CD4-positive, alpha-beta T cell treated with Interleukin-4 for 1 hour (primary cell): ENCODE measurements around the gene TEX11.
"Not testable (repeated sequence)": the region's sequence is repeated elsewhere in the genome, so short reads cannot be mapped to it uniquely, and the experiment has no call there.

ENCODE experiments used
- DNase-seq, 2 donors: peaks; one replicate each; pipeline ENCODE4 v3.0.0-alpha.2; 2020 to 2022

Gene TEX11

DNA sequence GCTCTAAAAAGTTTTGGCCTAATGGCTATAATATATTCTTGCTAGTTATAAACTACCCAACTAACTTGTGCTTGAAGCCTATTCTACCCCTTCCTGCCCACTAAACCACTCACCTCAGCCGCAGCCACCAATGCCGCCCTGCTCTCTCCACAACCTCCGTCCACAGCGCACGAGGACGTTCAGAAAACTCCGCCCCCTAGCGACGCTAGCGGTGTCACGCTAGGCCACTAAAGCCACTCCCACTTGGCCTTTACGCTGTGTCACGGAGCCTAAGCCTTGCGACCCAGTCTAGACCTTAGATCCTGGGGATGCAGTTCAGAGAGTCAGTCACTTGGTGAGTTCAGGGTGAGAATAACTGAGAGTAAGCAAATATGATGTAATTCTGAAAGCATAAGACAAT lies at the start of gene TEX11:
TEX11 (minus strand) TSS at position 171 of the 400 bp plus-strand sequence. CDS start 922 bp downstream, outside the sequence.
- DNase-seq: no peak

DNA sequence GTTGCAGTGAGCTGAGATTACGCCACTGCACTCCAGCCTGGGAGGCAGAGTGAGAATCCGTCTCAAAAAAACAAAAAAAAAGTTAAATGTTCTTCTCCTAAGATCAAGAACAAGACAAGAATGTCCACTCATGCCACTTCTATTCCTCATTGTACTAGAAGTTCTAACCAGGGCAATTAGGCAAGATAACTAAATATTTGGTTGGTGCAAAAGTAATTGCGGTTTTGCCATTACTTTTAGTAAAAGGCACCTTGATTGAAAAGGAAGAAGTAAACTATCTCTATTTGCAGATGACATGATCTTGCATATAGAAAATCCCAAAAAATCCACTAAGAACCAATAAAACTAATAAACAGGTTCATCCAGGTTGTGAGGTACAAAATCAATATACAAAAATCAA lies 46.4 kb upstream of the TEX11 start:
- DNase-seq: no peak

DNA sequence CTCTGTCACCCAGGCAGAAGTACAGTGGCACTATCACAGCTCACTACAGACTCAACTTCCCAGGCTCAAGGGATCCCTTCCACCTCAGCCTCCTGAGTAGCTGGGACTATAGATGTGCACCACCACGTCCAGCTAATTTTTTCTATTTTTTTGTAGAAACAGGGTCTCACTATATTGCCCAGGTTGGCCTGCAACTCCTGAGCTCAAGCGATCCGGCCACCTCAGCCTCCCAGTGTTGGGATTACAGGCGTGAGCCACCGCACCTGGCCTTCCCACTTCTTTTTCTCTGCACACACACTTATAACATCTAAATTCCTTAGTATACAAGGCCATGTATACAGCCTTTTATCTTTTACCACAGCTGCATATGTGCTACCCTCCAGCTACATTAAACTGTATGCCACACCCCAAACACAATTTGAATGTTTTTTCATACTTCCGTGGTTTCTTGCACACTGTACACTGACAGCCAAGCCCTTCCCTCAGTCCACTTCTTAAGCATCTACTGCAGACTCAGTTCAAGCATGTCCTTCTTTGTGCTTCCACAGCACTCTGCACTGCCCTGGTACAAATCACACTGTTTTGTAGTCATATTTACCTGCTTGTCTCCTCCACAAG lies 15.9 kb upstream of the TEX11 start:
- no peak for DNase-seq

DNA sequence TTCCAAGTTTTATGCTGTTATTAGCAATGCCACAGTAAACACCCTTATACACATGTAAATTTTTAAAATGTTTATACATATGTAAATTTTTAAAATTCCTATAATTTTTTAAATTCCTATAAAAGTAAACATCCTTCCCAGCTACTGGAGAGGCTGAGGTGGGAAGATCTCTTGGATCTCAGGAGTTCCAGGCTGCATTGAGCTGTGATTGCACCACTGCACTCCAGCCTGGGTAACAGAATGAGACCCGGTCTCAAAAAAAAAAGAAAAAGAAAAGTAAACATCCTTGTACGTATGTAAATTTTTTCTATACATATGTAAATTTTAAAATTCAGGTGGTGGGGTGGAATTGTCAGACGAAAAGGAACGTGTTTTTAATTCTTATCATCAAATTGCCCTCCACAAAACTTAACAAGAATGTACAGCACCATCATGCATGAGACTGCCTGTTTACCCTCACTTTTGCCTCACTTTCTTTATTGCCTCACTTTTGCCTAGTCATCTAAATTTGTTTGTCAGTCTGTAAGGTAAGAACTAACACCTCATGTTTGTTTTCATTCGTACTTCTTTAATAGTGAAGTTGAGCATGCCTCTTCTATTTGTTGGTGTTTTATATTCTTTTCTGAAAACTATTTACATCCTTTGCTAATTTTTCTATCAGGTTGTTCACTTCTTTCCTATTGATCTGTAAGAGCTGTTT lies 14.4 kb upstream of the TEX11 start:
- no peak for DNase-seq

DNA sequence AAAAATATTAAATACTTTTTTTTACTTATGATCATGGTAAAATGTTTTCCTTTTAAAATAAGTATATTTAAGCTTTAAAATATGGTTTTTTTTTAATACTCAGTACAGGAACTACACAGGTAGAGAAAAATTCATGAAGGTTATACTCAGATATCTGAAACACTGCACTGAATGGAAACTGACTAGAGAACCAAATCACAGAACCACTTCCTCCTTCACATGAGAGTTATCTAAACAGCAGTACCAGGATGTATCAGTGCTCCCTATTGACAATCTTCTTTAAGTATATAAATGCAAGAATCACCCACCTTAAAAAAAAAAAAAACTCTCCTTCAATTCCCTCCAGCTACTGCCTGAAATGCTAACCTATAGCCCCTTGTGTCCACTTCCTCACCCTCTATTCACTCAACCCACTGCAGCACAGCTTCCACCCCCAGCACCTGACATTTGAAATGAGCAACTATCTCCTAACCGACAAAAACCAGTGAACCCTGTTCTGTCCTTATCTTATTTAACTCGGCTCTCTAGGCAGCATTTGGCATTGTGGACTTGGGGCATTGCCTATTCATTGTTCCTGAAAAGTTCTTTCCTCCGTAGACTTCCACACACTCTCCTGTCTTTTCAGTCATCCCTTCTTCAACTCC lies 13.3 kb upstream of the TEX11 start:
- no peak for DNase-seq

DNA sequence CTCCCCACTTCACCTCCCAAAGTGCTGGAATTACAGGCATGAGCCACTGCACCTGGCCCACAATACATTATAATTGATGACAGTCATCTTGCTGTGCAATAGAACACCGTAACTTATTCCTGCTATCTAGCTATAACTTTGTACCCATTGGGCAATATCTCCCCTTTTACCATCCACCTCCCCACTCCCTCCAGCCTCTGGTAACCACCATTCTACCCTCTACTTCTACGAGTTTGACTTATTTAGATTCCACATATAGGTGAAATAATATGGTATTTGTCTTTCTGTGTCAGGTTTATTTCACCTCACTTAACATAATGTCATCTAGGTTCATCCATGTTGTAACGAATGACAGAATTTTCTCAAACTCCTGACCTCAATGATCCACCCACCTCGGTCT lies 8.2 kb upstream of the TEX11 start:
- DNase-seq: no peak

DNA sequence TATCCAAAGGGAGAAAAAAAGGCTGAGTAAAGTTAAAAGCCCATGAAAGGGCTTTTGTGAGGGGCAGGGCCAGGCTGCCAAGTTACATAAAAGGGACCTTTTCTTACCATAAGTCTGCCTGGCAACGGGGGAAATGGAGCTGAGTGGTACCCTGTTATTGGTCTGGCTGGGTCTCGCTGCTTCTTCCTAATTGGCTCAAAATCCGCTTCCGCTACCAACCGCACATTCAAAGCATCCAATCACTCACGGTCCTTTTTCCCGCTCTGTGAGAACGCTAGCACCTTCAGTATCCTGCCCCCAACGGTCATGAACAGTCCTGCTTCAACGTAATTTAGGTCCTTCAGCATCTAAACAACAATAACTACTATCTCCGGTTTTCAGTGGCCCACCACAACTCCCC lies 611 bp downstream of the TEX11 start:
- no peak for DNase-seq

DNA sequence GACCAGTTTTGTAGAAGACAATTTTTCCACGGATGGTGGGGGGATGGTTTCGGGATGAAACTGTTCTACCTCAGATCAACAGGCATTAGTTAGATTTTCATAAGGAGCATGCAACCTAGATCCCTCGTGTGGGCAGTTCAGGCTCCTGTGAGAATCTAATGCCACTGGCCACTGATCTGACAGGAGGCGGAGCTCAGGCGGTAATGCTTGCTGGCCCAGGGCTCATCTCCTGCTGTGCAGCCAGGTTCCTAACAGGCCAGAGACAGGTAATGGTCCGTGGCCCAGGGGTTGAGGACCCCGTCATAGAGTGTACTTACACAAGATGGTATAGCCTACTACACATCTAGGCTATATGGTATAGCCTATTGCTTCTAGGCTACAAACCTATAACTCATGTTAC lies 7.0 kb downstream of the TEX11 start:
- no peak for DNase-seq

DNA sequence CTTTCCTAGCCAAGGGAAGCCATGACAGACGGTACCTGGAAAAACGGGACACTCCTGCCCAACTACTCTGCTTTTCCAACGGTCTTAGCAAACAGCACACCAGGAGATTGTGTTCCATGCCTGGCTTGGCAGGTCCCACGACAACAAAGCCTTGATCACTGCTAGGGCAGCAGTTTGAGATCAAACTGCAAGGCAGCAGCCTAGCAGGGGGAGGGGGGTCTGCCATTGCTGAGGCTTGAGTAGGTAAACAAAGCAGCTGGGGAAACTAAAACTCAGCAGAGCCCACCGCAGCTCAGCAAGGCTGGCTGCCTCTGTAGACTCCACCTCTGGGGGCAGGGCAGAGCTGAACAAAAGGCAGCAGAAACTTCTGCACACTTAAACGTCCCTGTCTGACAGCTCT lies 18.1 kb downstream of the TEX11 start:
- DNase-seq: not testable (repeated sequence)

DNA sequence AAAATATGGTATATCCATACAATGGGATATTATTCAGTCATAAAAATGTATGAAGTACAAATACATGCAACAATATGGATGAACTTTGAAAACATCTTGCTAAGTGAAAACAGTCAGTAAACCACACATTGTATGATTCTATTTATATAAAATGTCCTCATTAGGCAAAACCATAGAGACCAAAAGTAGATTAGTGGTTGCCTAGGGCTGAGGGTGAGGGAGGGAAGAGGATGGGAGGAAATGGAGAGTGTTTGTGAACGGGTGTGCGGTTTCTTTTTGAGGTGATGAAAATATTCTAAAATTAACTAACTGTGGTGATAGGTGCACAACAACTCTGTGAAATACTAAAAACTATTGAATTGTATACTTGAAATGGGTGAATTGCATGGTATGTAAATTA lies 29.6 kb downstream of the TEX11 start:
- no peak for DNase-seq

DNA sequence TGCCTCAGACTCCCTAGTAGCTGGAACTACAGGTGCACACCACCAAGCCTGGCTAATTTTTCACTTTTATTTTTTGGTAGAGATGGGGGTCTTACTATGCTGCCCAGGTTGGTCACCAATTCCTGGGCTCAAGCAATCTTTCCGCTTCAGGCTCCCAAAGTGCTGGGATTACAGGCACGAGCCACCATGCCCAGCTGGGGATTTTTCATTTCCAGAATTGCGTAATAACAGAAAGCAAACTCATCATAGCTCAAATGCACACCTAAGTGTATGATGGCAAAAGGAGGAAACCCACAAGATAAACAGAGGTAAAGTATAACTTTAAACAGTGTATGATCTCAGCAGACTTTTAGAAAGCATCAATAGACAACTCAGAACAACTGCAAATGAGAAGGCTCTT lies 56.2 kb downstream of the TEX11 start:
- DNase-seq: no peak

DNA sequence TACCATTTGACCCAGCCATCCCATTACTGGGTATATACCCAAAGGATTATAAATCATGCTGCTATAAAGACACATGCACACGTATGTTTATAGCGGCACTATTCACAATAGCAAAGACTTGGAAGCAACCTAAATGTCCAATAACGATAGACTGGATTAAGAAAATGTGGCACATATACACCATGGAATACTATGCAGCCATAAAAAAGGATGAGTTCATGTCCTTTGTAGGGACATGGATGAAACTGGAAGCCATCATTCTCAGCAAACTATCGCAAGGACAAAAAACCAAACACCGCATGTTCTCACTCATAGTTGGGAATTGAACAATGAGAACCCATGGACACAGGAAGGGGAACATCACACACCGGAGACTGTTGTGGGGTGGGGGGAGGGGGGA lies 64.4 kb downstream of the TEX11 start:
- not testable (repeated sequence) for DNase-seq

DNA sequence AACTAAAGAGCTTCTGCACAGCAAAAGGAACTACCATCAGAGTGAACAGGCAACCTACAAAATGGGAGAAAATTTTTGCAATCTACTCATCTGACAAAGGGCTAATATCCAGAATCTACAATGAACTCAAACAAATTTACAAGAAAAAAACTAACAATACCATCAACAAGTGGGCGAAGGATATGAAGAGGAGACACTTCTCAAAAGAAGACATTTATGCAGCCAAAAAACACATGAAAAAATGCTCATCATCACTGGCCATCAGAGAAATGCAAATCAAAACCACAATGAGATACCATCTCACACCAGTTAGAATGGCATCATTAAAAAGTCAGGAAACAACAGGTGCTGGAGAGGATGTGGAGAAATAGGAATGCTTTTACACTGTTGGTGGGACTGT lies 64.9 kb downstream of the TEX11 start:
- not testable (repeated sequence) for DNase-seq

DNA sequence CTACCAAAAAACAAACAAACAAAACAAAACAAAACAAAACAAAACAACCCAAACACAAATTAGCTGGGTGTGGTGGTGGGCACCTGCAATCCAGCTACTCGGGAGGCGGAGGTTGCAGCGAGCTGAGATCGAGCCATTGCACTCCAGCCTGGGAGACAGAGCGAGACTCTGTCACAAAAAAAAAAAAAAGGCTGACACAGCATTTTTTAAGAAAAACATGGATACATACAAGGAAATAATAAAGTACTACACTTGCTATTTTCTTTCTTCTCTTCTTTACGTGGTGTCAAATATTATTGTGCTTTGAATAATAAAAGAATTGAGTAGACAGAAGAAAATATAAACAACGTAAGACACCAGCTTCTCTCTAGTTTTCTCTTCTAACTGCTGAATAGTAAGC lies 73.9 kb downstream of the TEX11 start:
- no peak for DNase-seq

DNA sequence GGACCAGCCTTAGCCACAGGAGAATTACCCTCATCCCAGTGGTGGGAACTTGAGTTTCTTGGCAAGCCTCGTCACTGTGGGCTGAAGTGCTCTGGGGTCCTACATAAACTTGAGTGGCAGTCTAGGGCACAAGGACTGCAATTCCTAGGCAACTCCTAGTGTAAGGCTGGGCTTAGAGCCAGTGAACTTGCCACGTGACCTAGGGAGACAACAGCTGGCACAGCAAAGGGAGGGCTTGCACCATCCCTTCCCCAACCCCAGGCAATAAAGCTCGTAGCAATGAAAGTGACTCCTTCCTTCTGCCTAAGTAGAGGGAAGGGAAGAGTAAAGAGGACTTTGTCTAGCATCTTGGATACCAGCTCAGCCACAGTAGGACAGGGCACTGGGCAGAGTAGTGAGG lies 81.8 kb downstream of the TEX11 start:
- DNase-seq: no peak

DNA sequence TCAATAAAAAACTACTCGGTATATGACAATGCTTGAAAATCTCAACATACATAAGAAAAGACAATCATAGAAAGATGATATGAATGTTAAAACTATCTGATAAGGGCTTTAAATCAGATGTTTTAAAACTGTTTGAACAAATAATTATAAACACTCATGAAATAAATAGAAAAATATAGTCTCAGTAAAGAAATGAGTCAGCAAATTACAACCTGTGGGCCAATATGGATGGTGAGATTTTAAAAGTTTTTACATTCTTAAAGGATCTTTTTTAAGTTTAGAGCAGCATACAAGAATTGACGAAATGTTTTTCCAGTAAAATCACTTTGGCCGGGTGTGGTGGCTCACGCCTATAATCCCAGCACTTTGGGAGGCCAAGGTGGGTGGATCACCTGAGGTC lies 83.1 kb downstream of the TEX11 start:
- no peak for DNase-seq

DNA sequence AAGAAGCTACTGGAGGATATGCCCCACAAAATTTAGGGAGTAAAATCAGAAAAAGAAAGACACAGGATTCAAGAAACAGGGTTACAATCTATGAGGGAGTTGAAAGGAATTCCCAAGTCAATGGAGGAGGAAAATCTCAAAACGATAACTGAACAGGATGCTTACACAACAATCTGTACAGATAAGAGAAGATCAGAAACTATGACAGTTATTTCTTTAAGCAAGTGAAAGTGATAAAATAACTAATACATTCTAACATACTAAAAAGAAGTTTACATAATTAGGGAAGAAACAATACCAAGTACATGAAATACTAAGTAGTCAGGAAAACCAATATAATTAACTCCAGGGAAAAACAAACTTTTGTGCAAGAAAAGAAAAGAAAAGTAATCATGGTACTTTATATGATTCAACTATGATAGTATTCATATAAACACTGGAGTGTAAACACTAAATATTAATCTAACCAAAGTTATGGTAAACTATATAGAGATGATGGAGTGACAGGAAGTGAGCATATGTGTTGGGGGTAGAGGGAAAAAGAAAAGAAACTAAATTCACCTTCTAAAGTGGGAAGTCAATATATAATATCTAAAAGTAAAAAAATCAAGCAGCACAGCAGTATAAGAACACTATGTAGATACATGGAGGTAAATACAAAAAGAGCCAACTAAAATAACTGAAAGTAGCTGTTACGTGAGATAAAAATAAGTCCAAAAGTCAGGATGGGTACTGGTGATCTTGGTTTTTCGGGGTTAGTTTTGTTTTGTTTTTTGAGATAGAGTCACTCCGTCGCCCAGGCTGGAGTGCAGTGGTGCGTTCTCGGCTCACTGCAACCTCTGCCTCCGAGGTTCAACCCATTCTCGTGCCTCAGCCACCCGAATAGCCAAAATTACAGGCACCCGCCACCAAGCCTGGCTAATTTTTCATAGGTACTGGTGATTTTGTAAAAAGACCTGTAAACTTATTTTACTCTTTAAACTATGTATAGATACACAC lies 99.3 kb downstream of the TEX11 start:
- no peak for DNase-seq

DNA sequence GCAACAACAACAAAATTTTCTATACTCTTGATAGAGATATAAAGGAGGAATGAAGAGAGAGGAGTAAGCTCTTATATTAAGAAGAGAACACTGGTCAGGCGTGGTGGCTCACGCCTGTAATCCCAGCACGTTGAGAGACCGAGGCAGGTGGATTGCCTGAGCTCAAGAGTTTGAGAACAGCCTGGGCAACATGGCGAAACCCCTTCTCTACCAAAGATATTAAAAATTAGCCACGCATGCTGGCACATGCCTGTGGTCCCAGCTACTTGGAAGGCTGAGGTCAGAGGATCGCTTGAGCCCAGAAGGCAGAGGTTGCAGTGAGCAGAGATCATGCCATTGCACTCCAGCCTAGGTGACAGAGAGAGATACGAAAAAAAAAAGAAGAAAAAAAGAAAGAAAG lies 102.4 kb downstream of the TEX11 start:
- no peak for DNase-seq

DNA sequence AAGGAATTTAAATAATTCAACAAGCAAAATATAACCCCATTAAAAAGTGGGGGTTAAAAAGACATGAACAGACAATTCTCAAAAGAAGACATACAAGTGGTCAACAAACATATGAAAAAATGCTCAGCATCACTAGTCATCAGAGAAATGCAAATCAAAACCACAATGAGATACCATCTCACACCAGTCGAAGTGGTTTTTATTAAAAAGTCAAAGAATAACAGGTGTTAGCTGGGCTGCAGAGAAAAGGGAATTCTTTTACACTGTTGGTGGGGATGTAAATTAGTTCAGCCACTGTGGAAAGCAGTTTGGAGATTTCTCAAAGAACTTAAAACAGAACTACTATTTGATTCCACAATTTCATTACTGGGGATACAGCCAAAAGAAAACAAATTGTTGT lies 111.8 kb downstream of the TEX11 start:
- not testable (repeated sequence) for DNase-seq

DNA sequence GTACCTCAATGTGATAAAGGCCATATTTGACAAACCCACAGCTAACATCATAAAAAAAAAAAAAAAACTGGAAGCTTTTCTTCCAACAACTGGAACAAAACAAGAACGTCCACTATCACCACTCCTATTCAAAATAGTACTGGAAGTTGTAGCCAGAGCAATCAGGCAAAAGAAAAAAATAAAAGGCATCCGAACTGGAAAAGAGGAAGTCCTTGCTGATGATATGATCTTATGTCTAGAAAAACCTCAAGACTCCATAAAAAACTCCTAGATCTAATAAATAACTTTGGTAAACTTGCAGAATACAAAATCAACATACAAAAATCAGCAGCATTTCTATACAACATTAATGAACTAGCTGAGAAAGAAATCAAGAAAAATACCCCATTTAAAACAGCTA lies 134.3 kb downstream of the TEX11 start:
- no peak for DNase-seq

DNA sequence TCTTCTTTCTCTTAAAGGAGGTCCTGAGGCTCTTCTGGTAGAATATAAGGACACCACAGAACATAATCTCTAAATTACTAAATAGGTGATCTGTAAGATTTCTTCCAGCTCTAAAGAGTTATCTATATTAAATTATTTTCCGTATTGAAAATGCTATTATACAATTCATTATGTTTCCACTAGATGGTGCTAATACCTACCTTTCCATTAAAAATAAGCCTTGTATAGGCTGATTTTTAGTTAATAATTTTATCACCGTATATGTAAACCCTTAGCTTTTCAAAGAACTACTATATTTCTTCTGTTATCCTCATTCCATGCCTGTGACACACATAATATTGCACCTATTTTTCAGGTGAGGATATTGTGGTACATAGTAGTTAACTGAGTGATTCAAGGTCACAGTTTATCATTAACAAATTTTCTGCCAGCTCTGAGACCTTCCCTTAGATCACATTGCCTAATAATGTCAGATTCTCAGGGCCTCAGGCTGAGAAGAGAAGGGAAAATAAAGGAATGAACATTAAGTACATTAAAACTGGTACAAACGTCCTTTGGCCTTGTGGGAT lies 138.8 kb downstream of the TEX11 start:
- peak in 1 of 2 donors; percentile 34 for DNase-seq

DNA sequence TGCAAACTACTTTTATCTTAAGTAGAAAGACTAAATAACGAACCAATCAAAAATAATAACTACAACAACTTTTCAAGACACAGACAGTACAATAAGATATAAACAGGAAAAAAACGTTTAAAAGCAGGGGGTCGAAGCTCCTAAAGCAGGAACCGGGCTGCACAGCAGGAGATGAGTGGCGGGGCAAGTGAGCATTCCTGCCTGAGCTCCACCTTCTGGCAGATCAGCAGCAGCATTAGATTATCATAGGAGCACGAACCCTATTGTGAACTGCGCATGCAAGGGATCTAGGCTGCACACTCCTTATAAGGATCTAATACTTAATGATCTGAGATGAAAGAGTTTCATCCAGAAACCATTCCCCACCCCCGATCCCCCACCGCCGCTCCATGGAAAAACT lies 146.2 kb downstream of the TEX11 start:
- DNase-seq: no peak

DNA sequence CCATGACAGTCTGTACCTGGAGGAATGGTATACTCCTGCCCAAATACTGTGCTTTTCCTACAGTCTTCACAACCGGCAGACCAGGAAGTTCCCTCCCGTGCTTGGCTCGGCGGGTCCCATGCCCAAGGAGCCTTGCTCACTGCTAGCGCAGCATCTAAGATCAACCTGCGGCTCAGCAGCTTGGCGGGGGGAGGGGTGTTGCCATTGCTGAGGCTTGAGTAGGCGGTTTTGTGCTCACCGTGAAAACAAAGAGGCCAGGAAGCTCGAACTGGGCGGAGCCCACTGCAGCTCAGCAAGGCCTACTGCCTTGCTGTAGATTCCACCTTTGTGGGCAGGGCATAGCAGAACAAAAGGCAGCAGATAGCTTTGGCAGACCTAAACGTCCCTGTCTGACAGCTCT lies 152.7 kb downstream of the TEX11 start:
- DNase-seq: peak; percentile 51 to 57
